CD4-positive, alpha-beta T cell treated with Interferon gamma for 1 hour (primary cell): Measurements from ENCODE around the gene STK4.

Experiments
- DNase-seq: peaks from one replicate; pipeline ENCODE4 v3.0.0-alpha.2; 2020

STK4 gene

DNA sequence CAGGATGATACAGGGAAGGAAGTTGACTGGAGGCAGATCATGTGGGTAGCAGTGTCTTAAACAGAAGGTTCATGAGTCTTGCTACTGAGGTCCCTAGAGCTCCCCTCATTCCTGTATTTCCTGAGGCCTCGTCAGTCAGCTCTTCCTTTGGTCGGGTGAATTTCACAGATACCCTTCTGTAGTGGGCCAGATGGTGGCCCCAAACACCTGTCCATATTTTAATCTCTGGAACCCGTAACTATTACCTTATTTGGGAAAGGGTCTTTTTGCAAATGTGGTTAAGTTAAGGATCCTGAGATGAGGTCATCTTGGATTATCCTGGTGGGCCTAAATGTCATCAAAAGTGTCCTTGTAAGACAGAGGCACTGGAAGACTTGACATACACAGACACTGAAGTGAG, 125.1 kb downstream of the STK4 start:
- no peak for DNase-seq

DNA sequence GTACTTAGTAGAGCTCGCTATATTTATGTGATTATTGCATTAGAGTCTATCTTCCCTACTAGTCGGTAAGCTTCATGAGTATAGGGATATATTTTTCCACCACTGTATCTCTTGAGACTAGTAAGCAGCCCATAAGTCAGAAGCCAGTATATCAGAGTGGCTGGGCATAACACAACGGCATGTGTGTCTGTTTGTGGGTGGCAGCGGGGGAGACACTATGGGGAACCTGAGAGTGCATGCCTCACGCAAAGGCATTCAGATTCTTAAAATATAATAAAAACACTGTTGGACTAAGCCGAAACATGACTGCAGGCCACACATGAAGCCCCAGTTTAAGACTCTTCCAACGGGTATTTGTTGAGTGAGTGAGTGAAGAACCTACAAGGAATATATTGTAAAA, 126.6 kb downstream of the STK4 start:
- DNase-seq, result no peak

DNA sequence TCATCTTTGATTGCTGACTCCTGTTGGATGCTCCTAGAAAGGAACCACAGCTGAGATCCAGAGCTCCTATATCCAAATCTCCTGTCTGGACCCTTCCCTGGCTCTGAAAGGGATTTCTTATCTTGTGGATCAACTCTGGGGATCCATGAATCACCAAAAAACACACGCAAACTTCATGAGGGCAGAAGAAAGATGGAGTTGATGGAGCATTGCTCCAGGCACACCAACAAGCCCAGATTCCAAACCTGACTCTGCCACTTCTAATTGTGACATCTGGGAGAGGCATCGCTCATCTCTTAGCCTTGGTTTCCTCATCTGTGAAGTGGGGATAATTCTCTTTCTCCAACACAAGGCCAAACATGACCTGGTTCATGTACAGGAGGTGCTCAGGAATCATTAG, 127.9 kb downstream of the STK4 start:
- DNase-seq, result no peak

DNA sequence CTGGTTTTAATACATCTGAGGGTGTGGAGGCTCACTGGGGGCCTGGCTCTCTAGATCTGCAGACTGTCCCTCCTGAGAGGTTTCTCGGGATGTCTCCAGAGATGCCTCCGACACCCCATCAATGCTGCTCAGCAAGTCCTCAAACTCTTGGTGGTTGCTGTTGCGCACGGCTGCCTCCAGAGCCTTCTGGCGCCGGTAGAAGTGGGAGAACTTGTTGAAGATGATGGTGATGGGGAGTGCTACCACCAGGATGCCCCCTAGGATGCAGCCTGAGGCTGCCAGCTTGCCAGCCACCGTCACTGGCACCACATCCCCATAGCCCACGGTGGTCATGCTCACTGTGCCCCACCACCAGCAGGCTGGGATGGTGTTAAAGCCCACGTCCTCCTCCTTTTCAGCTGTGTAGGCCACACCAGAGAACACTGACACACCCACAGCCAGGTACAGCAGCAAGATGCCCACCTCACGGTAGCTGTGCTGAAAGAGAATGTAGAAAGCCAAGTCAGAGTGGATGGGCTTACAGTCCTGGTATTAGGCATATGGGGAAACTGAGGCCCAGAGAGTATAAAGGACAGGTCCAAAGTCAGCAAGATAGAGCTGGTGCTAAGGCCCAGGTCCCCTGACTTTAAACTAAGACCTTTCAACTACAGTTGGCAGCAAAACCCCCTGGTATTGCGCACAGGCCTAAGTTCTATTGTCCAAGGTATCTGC, 128.7 kb downstream of the STK4 start:
- no peak for DNase-seq

DNA sequence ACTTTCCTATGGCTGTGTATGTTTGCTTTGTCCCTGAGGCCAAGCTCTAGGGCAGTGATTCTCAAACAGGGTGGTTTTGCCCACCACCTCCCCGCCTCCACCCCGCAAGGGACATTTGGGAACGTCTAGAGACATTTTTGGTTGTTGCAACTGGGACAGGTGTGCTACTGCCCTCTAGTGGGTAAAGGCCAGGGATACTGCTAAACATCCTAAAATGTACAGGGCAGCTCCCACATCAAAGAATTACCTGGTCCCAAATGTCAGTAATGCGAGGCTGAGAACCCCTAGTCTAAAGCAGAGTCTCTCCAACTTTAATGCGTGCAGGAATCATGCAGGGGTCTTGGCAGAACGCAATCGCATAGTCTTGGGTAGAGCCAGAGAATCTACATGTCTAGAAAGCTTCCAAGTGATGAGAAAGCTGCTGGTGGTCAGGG, 129.5 kb downstream of the STK4 start:
- peak; percentile 43 for DNase-seq

DNA sequence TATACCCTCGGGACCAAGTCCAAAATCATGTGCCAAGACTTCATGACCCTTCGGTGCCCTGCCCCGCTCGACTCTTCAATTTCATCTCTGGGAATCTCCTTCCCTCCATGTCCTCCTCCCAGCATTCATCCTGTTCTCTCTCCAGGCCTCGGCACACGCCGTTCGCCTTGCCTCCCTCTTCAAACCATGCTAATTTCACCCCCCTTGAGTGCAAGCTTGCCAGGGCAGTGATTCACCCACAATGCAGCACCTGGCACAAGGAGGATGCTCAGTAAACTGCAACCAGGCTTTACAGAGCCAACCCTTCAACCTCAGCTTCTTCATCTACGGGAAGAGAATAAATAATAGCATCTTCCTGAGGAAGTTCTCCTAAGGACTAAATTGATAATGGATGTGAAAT, 130.5 kb downstream of the STK4 start:
- DNase-seq, result no peak

DNA sequence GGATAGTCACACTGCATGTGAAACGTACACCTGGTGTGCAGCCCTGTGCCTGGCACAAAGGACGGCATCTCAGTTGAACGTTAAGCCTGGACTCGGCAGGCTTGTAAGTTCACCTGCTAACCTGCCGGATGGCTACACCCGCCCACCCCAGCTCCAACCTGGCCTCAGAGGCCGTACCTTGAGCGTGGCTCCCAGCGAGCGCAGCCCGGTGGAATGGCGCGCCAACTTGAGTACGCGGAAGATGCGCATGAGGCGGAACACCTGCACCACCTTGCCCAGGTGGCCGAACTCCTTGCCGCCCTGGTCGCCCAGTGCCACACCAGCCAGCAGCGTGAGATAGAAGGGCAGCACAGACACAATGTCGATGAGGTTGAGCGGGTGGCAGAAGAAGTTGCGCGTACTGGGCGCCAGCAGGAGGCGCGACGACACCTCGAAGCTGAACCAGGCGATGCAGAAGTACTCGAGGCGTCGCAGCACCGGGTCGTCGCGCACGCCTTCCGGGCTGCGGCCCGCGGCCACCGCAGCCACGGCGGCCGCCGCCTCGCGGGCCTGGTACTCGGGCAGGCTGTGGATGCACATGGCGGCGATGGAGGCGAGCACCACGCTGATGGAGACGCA, 131.3 kb downstream of the STK4 start:
- DNase-seq, result peak; percentile 29

DNA sequence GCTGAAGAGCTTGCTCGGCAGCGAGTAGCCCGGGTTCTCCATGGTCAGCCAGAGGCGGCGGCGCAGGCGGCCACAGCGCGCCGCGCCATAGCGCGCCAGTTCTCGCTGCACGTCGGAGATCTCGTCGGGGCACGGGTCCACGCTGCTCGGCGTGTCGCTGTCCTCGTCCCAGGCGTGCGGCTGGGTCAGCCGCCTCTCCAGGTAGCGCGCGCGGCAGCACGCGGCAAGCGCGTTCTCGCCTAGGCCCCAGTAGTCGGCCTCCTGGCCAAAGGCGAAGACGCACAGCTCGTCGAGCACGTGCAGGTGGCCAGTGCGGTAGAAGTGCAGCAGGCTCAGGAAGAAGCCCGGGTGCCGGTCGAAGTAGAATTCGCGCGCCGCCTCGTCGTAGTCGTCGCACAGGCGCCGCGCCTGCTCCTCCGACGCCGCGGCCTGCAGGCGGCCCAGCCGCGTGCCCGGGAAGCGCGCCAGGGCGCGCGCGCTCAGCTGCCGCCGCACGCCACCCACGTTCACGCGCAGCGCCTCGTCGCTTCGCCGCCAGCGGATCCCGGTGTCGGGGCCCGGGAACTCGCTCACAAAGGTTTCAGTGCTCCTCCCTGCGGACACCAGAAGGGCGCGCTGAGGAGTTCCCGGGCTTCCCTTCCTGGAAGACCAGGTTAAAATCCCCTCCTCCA, 131.9 kb downstream of the STK4 start:
- no peak for DNase-seq

DNA sequence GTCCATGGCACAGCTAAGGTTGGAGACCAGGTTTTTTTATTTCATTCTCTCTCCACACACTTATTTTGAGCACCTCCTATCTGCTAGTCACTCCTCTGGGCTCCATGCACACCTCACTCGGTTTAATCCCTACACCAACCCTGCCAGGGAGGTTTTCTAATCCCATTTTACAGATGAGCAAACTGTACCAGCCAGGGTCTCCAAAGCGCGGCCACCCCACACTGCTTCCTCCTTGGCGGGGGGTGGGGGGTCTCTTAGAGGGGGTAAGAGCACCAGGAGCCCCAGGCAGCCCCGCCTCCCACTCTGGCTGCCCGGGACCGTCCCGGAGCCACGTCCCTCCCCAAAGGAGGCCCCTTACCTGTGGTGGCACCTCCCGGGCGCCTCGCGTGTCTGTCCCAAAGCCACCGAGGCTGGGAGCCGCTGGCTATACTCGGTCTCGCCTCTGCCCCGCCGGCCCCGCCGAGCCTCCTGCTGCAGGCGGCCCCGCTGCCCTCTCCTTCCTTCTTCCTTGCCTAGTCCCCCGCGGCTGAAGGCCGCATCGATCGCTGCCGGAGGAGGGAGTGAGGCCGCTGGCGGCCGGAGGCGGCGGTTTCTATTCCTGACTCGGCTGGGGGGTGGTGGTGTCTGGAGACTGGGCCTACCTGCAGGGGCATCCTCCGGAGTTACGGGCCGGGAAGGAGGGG, 134.4 kb downstream of the STK4 start, which contains the start of gene KCNS1:
Gene KCNS1 (minus strand): TSS at position 565 of the 683 bp plus-strand sequence. CDS start 1,891 bp downstream, outside the sequence.
- DNase-seq, result no peak

DNA sequence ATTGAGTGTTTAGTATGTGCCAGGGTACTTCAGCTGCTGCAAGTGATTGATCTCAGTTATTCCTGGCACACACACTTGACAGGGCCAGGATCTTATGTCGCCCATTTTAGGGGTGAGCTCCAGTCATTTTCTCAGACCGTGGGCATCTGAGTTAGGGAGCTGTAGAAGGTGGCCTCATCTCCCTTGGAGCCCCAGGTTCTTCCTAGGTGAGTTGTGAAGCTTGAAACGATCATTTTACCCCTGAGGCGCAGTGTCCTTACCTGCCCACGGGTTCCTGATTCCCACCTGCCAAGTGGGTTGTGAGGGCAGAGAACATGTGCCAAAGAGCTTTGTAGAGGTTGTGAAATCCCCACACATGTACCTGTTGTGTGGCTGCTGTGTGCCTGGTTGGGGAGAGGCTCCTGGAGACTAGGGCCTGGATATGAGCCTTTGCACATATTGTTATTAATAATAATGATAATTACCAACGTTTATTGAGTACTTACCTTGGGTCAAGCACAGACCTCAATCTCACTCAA, 135.1 kb downstream of the STK4 start:
- no peak for DNase-seq

DNA sequence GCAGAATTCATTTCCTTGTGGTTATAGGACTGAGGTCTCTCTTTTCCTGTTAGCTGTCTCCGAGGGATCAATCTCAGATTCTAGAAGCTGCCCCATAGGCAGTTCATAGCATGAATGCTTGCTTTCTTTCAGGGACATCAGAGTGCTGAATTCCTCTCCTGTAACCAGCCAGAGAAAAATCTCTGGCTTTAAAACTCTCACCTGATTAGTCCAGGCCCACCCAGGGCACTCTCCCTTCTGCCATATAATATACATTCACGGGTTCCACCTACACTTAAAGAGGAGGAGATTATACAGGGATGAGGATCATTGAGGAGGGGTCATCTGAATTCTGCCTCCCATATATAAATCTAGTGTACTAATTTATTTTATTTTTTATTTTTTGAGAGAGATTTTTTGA, 136.8 kb downstream of the STK4 start:
- no peak for DNase-seq

DNA sequence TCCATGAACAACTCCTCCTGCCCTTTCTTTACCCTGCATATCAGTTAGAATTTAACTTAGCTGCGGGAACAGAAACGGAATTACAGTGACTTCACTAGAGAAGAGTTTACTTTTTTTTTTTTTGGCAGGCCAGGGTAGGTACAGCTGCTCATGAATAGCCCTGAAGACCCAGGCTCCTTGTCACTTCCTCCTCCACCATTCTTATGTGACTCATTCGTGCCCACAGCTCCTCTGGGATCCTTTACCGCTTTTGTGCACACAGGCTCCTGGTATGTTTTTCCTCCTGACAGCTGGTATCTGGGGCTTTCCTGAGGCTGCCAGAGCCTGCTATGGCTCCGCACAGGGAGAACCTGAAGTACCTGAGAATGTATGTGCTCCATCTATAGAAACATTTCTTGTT, 138.5 kb downstream of the STK4 start:
- DNase-seq, result no peak

DNA sequence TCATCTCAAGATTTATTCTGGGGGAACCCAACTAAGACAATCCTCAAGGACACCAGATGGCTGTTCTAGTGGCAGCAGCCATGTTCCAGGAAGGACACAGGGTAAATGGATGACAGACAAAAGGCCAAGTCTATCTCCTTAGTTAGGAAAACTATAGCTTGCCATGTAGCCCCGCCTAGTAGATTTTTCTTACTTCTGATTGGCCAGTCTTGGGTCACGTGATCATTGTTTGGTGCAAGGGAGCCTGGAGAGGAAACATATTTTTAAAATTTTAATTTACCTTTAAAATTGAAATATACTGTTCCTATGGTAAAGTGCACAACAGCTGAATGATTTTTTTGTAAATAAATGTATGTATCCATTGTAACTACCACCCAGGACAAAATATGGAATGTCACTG, 139.0 kb downstream of the STK4 start:
- no peak for DNase-seq

DNA sequence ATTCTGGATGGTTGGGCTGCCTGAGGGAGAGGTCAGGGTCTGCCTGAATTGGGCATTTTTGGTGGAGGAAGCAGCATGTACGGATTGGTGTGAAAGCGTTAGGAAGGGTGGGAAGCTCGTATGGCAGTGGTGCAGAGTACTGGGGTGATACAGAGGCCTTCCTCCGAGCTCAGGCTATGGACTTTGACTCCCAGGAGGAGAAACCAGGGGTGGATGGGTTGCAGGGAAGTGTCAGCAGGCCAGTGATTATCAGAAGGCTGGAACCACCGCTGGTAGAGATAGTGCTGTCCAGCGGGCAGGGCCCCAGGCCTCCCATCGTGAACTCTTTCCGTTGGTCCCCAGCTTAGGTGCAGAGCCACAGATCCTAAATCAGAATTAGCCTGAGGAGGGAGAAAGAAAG, 143.3 kb downstream of the STK4 start:
- no peak for DNase-seq

DNA sequence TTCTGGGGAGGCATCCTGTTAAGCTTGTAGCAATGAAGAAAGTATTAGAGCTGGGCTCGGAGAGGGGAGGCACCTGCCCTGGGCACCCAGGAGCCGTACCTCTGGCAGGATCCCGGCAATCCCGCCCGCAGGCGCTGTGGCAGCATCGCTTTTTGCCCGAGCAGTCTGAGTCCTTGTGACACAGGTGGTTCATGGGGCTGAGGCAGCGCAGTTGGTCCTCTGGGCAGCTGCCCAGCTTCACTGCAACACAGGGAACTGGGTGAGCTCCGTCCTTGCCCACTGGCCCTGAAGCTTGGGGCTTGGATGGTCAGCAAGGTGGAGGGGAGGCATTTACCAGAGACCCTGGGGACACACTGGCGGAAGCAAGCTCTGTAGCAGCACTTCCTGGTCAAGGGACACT, 144.0 kb downstream of the STK4 start:
- DNase-seq, result no peak

DNA sequence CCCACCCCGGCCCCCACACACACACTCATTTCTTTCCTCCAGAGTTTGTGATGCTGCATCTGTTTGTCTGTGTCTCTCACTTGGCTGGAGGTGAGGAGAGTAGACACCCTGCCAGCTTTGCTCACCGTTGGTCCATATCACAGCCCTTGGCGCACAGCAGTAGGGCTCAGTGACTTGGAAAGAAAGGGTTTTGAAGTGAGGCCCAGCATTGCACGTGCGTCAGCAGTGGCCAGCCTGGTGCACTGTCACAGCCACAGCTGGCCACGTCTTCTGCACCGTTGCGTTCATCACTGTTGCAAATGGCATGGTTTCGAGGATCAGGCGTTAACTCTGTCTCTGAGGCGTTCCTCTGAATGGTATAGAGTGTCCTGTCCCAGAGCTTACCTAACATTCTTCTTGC, 145.0 kb downstream of the STK4 start:
- DNase-seq, result no peak

DNA sequence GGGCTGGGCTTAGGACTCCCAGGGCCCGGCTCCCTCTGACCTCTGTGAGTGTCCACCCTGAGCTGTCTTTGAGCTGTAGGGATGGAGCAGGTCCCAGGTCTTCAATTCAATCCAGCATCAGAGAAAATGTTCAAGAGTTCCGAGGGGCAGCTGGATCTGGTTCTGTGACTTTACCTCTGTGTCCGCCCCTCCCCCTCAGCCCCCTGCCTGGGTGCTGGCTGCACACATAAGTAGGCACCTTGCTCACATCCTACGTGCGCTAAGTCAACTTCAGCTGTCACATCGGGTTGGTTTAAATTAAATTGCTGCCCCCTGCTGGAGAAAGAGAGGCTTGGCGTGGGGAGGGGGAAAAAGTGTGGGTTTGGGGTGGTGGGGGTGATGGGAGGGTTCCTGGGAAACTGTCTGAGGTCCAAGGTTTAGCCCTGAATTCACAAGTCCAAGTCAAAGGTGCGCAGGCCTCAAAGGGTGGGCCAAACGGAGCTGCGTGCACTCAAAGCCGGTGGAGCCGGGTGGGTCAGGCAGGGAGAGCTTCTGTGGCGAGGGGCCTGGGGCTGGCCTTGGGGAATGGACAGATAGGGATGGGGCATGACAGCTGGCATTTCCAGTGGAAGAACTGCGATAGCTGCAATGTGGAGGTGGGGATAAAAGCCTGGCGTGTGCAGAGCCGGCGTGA, 145.6 kb downstream of the STK4 start:
- no peak for DNase-seq

DNA sequence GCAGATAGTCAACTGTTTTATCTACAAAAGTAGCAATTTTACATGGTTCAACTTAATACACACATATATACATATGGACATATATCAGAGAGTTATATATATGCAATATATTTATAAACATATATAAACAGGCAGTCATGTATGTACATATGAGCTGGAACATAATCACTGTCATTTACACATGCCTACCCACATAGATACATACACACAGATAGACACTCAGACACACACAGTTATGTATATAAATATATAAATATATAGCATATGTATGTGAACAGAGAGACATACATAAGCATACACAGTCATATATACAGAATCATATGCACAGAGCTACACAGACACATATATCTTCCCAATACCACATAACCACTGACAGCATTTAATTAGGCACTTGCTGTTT, 146.4 kb downstream of the STK4 start:
- no peak for DNase-seq

DNA sequence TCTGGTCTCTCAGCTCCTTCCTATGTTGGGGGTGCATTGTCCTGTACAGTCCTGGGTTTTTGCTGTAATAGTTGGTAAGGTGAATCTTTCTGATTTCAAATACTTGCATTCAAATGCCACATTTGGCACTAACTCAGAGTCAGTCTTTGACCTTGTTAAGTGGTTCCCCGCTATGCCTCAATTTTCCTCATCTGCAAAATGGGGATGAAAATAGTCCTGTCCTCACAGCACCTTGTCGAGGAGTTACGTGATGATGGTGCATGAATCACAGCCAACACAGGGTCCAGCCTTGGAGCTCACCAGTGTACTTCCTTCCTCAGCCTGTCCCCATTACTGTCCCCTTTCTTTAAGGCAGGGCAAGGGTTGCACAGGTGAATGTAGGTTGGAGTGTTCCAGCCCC, 147.6 kb downstream of the STK4 start:
- no peak for DNase-seq

DNA sequence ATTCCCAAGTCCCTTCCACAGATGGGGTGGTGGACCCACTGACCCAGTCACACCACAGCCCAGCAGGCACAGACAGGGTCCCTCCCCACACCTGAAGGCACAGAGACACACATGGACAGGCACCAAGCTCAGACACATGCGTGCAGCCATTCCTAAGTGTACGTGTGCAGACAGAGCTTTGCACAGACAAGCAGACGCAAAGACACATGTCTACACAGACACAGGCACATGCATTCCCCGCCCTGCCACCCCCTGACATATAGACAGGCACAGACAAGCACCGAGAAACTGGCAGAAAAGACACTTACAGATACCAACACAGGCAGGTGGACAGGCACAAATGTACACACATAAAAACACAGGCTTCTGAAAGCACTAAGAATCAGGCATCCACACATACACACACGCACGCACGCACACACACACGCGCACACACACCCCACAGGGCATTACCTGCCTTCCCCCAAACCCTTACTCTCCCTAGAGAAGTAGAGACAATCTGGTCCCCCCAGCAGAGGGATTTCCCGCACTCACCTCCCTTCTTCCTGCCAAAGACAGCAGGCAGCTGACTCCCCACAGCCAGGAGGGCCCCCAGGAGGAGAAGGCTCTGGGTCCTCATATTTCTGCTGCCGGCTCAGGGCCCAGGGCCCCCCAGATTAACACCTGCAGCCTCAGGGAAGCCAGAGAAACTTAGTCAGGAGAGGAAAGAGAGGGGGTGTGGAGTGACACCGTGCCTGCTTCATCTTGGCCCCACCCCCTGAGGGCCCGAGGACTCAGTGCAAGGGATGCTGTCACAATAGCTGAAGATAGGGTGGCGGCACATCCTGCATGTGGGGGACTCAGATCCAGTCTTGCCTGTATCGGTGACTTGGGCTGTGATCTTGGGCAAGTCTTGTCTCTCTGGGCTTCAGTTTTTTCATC, 148.4 kb downstream of the STK4 start, which contains the start of gene WFDC5:
Gene WFDC5 (minus strand): TSS at position 710 of the 921 bp plus-strand sequence. CDS start 91 bp downstream, at position 619.
- DNase-seq, result no peak

DNA sequence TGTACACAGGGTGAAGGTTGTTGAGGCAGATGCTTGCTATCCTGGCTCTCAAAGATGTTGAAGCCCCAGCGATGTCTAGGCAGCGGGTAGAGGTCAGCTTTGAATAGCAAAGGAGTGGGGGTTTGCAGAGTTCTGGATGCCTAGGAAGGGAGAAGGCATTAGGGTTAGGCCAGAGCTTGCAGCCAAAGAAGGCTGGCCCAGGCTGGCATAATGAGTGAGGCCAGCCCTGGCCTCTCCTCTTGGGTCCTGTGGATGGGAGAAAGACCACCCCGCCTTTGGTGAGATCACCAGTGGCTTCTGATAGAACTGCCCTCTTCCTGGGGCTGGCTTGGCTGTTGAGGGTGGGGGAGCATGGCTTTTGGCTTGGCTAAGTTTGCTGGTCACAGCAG, 149.1 kb downstream of the STK4 start:
- no peak for DNase-seq

DNA sequence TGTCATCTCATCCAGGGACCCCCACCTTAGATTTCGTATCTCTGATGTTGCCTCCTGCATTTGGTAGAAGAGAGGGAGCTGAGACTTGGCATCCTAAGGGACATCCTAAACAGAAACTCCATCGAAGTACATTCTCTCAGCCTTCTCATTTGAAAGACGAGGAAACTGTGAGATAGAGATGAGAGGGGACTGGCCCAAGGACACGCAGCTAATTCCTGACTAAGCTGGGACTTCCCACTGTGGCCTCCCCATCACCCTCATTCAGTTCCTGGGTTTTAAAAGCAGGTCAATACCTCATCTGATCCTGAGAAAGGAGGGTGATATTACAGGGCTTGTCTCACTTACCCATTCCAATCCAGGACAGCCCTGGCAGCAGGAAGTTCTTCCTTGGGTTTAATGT, 149.5 kb downstream of the STK4 start:
- no peak for DNase-seq
